ENCODE measurements around the gene SUPT20HL2.
"Not testable (repeated sequence)": the region's sequence is repeated elsewhere in the genome, so short reads cannot be mapped to it uniquely, and the experiment has no call there.

SUPT20HL2 gene

GRCh38 chrX:24308803-24309202, 5.1 kb downstream of the SUPT20HL2 start:
- DNase-seq = not testable (repeated sequence)

GRCh38 chrX:24306440-24306839, 7.4 kb downstream of the SUPT20HL2 start:
- DNase-seq = no peak

DNA sequence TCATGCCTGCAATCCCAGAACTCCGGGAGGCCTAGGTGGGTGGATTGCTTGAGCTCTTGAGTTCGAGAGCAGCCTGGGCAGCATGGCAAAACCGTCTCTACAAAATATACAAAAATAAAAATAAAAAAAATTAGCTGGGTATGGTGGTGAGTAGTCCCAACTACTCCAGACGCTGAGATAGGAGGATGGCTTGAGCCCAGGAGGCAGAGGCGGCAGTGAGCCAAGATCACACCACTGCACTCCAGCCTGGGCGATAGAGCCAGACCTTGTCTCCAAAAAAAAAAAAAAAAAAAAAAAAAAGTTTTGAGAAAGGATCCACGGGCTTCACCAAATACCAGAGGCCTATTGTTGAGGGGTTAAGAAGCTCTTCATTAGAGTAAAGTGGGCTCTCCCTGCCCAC, 8.0 kb downstream of the SUPT20HL2 start:
- no peak for DNase-seq

DNA sequence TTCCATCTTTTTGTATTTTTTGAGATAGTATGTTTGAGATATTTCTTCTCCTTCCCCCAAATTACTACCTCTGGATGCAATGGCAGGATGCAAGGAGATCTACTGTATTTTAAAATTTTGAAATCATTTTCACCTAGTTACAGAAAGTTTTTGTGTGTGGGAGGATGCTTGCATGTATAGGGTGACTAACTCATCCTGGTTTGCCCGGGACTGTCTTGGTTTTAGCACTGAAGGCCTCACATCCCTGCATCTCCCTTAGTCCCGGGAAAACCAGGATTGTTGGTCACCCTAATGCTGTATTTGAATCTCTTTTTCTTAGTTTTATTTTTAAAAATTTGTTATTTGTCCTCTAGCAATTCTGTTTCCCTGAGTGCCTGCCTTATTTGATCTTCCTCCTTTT, 12.1 kb downstream of the SUPT20HL2 start:
- DNase-seq = no peak

- DNase-seq = no peak
These were observed 12.8 kb downstream of the SUPT20HL2 start for GRCh38 chrX:24301060-24301459.

DNA sequence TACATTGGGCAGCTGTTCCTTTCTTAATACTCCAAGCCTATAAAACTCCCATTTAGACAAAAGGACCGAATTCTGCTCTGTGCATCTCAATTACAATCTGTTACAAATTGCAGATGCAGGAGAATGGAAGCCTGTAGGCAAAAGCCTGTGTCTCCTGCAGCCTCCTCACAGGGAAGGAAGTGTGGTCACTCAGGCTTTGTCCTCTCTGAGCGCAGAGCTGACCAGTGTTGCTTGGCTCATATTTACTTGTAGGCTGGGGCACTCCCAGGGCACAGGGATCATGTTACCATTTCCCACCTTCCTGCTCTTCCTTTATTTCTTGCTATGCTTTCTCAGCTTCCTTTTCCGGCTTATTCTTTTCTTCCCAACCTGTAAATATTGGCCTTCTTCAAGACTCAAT, 15.7 kb downstream of the SUPT20HL2 start:
- DNase-seq = no peak

DNA sequence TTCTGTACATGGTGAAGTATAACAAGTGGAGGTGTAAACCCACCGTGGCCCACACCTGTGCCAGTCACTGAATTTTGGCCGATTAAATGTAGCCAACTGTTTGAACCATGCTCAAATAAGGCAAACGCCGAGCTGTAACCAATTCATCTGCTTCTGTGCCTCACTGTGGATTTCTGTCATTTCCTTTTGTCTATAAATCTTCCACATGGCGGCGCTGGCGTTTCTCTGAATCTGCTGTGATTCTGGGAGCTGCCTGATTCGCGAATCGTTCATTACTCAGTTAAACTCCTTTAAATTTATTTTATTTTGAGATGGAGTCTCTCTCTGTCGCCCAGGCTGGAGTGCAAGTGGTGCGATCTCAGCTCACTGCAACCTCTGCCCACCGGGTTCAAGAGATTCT, 19.2 kb downstream of the SUPT20HL2 start:
- no peak for DNase-seq

- no peak for DNase-seq
These were observed 20.5 kb downstream of the SUPT20HL2 start for GRCh38 chrX:24293412-24293811.

DNA sequence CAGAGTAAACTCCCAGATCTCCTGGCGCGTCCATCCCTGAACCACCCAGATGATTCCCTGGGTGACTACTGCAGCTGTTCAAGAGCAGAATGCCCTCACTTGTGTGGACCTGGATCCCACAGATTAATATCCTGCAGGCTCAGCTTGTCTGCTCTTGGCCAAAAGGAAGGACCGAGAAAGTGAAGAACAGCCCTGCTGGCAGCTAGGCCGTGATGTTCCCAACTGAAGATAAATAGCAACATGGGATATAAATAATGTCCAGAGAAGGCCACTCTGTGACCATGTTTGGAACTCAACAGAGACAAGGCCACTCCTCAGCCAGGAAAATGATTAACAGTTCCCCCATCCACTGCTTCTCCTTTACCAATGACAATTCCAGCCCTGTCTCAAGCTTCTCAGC, 21.5 kb downstream of the SUPT20HL2 start:
- no peak for DNase-seq

DNA sequence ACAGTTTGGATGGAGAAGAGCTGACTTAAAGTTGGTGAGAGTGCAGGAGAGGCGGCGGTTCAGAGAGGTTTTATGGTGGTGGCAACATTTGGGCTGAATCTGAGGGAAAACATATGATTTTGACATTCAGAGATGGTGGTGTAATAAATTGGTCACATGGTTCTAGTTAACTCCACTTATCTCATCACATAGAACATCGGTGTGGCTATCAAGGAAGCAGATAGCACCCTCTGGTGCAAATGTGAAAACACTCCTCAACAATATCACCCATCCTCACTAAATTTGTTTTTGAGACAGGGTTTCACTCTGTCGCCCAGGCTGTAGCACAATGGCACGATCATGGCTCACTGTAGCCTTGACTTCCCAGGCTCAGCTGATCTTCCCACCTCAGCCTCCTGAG, 28.8 kb downstream of the SUPT20HL2 start:
- no peak for DNase-seq

GRCh38 chrX:24283127-24283794, 30.6 kb downstream of the SUPT20HL2 start:
- no peak for DNase-seq

DNA sequence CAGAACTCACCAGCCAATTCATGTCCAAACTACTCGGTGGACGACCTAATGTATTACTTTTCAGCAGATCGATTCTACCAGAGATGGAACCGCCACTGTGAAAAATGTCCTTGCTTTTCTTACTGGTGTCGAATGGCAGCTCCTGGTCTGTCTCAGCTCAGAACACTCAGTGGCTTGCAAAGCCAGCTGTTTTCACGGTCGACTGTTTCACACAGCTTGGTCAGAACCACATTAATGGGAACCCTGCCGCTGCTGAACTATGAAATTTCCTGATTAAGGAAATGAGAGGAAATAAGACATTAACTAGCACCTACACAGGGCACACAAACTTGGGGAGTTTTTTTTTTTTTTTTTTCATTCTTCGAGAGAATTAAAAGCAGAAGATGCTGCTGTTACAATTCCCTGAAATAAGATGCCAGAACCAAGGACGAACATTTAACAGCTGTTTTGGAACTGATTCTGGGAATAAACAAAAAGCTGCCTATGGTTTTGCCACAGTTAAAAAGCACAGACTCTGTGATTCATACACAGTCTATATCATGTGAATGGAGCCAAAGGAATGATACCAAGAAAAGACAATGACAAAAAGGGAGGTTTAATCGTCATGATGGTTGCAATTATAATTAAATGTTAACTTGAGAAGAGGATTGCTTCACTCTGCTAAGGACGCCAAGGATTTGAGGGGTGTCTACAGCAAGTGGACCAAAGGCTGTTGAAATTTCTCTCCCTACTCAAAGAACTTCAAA, 31.3 kb downstream of the SUPT20HL2 start:
- no peak for DNase-seq

- DNase-seq = no peak
These were observed 36.5 kb downstream of the SUPT20HL2 start for GRCh38 chrX:24277405-24277804.

DNA sequence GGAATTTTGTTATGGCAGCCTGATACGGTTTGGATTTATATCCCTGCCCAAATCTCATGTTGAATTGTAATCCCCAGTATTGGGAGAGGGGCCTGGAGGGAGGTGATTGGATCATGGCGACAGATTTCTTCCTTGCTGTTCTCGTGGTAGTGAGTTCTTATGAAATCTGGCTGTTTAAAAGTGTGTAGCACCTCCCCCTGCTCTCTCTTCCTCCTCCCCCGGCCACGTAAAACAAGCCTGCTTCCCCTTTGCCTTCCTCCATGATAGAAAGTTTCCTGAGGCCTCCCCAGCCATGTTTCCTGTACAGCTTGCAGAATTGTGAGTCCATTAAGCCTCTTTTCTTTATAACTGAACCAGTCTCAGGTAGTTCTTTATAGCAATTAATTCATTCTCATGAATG, 37.9 kb downstream of the SUPT20HL2 start:
- no peak for DNase-seq

DNA sequence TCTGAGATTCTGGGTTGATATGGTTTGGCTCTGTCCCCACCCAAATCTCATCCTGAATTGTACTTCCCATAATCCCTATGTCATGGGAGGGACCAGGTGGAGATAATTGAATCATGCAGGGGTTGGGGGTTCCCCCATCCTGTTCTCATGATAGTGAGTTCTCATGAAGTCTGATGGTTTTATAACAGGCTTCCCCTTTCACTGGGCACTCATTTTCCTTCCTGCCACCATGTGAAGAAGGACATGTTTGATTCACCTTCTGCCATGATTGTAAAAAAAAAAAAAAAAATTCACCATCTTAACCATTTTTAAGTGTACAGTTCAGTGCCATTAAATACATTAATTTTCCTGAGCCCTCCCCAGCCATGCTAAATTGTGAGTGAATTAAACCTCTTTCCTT, 42.6 kb downstream of the SUPT20HL2 start:
- DNase-seq = no peak

DNA sequence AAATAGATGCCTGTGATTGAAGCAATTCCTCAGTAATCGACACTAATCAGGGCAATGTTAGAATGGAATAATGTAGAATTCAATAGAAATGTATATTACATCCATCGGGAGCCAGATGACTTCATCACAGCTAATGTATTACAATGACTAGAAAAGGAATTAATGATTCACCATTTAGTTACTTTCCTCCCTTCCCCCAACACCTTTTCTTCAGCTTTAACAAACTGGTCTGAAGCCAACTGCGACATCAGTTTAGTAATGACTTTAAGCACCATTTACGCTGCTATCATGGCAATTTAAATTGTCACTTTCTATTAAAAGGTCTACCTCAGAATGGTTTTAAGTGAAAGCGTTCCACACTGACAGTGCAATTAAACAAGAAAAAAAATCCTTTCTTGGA, 45.1 kb downstream of the SUPT20HL2 start:
- no peak for DNase-seq

DNA sequence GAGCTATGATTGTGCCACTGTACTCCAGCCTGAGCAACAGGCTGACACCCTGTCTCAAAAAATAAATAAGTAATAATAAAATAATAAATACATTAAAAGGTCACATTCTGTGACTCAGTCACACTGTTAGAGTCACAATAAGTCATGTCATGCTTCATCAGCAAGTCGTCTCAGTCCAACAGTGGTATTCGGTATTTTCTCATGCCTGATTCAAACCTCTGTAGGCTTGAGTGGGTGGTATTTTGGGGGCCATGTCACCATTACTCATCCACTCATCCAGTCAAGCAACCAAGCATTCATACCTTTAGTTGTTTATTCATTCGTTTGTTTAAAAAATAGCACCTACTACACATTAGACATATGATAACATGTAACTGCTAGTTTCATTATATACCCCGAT, 46.9 kb downstream of the SUPT20HL2 start:
- no peak for DNase-seq

GRCh38 chrX:24264383-24264782, 49.5 kb downstream of the SUPT20HL2 start:
- no peak for DNase-seq

DNA sequence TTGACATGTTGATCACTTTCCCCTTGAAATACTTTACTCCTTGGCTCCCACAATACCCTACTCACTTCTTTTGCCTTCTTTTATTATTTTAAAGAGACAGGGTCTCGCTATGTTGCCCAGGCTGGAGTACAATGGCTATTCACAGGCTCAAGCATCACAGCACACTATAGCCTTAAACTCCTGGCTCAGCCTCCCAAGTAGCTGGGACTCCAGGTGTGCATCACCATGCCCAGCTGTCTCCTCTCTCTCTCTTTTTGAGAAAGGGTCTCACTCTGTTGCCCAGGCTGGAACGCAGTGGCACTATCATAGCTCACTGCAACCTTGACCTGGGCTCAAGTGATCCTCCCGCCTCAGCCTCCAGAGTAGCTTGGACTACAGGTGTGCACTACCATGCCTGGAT, 51.6 kb downstream of the SUPT20HL2 start:
- no peak for DNase-seq

All from CD4-positive, alpha-beta T cell treated with Interleukin-6 for 4 hours (primary cell).